GM08714 (cell line): ENCODE results near the gene DDX10.
"Not testable (repeated sequence)": the region's sequence is repeated elsewhere in the genome, so short reads cannot be mapped to it uniquely, and the experiment has no call there.

Source experiments
- H3K4me3 ChIP-seq: fragments of 200-500 bp; sonication (Bioruptor generic); 2 replicates; pipeline ENCODE4 v1.5.1; 2014; ENCODE audit warnings: mild to moderate bottlenecking, low read length, inconsistent platforms
- ZNF274 ChIP-seq: IDR thresholded peaks from 2 replicates; pipeline ENCODE4 v1.6.1; 2012; ENCODE audit warnings: mild to moderate bottlenecking, low read depth, low read length

DDX10 gene

DNA sequence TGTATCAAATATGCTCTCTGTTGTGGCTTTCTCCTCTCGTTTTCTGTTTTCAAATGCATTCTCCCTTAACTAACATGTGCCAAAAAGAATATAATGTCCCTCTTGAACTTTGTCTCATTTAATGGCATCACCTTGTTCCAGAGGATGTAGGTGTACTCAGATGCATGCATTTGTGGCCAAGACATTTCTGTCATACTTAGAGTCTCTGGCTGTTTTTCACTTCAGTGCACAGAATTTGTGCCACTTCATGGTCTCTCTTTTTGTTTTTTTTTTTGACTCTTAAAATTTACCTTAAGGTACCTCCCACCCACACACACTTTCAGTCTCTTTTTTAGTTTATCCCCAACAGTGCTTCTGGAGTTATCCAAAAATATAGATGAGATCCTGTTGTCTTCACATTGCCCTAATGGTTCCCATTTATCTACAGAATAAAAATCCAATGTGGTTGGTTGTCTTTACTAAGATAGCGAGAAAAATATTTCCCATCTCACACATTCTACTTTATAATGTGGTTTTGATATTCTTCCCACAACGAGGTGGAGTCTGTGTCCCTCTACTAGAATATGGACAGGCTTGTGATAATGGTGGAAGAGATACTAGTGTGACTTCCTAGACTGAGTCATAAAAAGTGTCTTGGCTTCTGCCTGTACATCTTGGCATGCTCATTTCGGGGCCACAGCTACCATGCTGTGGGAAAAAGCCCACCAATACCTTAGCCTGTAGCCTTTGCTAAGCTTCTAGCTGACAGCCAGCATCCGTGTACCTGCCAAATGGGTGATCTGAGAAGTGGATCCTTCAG, 125.8 kb downstream of the DDX10 start:
- no peak for TF ChIP-seq ZNF274
- no peak overlapping the region for H3K4me3 ChIP-seq

DNA sequence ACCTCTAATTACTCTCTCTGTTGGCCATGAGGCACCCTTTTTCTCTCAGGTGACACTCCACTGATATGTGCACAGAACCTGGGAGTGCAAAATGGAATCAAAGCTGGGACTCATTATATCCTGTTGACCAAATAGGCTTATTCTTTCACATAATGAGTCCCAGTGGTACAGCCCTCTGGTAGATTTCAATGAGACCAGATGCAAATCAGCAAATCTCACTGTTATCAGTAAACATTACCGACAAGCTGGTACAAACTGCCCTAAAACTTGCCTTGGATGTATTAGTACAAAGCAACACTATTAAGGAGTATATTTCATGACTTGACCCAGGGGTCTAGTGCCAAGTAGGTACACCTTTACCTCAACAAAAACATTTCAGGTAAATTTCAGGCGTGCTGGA, 128.3 kb downstream of the DDX10 start:
- no peak overlapping the region for H3K4me3 ChIP-seq
- TF ChIP-seq ZNF274 = no peak

DNA sequence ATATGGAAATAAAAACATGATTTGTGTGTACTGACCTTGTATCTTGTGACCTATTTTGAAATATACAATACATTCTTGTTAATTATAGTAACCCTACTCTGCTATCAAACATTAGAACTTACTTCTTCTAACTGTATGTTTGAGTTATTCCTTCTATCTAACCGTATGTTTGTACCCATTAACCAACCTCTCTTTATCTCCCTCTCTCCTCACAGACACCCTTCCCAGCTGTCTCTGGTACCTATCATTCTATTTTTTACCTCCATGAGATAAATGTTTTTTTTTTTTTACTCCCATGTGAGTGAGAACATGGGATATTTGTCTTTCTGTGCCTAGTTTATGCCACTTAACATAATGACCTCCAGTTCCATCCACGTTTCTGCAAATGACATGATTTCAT, 128.7 kb downstream of the DDX10 start:
- no peak overlapping the region for H3K4me3 ChIP-seq
- no peak for TF ChIP-seq ZNF274

DNA sequence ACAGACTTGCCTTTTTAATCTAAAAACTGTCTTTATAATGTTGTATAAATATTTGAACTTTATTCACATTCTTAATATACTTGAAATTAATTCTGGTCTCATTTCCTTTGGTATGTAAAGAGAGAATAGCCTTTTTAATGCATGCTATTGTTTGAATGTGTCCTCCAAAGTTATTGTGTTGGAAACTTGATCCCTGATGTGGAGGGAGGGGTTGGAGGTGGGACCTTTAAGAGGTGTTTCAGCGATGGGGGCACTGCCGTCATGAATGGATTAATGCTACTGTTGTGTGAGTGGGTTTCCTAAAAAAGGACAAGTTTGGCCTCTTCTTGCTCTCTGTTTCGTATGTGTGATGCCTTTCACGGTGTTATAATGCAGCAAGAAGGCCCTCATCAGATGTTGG, 131.7 kb downstream of the DDX10 start:
- no peak for TF ChIP-seq ZNF274
- H3K4me3 ChIP-seq = no peak overlapping the region

DNA sequence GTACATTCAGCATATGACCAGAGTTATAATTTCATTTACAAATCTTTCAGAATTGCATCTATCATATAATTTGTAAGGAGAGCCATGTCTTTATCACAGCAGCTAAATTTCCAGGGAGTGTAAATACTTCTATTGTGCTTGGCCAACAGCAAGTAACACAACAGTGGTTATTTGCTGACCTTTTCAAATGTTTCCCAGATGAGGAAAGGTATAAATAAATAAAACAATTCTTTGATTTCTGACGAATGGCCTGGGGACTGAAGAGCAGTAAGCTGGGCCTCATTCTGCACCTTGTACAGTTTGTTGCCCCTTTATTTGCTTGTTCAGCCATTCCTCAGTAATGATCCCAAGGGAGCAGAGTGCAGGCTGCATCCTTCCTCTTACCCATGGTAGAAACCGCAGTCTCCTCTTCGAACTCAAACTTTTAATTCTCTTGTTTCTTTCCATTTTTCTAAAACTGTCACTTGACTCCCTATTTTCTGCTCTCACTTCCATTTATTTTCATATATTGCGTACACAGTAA, 132.8 kb downstream of the DDX10 start:
- H3K4me3 ChIP-seq = no peak overlapping the region
- no peak for TF ChIP-seq ZNF274

DNA sequence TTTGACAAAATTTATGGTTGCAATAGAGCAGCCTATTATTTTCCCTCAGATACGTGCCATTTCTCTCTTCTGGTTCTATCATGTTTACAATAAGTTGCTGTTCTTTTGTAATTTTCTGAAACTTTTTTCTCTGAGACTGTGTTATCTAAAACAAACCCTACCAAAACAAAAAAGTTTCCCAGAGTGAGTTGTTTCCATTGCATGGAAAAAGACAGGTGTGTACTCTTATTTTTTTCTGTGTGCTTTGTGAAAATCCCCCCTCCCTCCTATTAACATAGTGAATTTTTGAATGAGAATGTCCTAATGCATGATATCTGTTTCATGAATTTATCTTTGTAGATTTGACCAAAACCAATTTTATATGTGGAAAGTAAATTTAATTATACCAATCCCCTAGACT, 137.6 kb downstream of the DDX10 start:
- no peak for TF ChIP-seq ZNF274
- H3K4me3 ChIP-seq = no peak overlapping the region

DNA sequence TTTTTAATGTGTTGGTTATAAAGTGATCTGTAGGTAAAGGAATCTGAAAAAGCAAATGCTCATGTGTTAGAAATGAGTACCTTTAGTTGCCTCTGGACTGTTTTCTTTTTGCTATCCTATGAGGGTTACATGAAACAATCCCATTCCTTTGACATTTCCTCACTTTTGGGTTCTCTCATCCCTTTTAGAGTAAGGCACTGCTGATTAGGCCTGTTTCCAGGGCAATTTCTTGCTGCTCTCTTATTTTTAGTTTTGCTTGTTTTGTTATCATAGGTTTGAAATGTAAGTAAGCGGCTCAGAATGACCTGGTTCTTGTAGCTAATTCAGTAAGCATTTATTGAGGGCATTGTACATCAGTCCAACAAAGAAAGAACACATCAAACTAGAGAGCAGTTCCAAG, 138.9 kb downstream of the DDX10 start:
- no peak overlapping the region for H3K4me3 ChIP-seq
- TF ChIP-seq ZNF274 = no peak

DNA sequence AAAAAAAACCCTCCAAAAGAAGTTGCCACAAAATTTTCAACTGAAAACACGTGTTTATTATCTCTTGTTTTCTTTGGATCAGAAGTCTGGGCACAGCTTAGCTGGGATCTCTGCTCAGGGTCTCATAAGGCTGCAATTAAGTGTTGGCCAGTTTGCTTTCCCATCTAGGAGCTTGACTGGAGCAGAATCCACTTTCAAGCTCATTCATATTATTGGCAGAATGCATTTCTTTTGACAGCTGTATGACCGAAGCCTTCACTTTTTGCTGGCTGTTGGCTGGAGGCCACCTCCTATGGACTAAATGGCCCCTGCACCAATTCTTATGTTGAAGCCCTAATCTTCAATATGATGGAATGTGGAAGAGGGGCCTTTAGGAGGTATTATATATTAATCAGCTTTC, 139.6 kb downstream of the DDX10 start:
- TF ChIP-seq ZNF274 = no peak

DNA sequence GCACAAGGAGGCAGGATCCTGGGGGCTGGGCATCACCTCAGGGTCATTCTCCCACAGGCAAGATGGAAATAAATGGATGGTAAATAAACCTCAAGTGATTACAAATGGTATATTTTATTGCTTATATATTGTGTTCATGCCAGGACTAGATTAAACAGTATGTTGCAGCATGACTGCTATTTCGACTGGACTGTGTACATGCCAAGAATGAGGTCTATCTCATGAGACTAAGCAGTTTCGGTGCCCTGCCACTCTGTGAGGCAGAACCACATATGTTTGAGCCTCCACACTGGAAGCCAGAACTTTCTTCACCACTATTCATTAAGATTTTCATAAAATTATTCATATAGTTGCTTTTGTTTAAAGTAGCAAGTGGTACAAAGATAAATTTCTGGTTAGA, 140.2 kb downstream of the DDX10 start:
- H3K4me3 ChIP-seq = no peak overlapping the region
- TF ChIP-seq ZNF274 = no peak

More for the DNA sequence above, 139.6 kb downstream of the DDX10 start:
- no peak overlapping the region for H3K4me3 ChIP-seq

DNA sequence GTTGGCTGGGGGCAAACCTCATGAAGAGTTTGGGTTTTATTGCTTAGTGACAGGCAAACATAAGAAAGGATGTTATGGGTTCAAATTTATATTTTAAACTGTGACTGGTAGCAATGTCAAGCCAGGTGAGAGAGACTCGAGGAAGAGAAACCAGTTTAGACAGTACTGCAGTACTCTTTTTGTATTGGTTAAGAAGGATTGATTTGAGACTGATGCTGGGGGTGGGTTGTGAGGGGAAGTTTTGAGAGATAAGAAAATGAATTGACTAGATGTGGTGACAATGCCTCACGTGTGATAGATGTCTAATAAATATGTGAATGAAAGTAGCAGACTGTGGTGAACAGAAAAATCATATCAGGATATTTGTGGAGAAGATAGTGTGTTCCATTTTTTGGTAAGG, 142.4 kb downstream of the DDX10 start:
- TF ChIP-seq ZNF274 = no peak
- no peak overlapping the region for H3K4me3 ChIP-seq

DNA sequence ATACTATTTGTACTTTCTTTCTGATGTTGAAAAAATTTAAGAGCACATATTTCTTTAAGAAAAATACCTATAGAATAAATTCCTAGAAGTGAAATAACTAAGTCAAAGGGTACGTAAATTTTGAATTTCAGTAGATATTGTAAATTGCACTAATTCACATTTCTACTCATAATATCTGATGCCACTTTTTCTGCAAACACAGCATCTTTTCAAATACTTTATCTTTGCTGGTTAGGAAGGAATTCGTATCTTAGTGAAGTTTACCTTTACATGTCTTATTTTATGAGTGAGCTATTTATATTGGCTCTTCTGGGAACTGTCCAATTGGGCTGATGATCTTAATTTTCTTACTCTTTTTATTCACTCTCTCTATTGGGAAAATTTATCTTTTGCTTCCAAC, 148.2 kb downstream of the DDX10 start:
- no peak overlapping the region for H3K4me3 ChIP-seq
- no peak for TF ChIP-seq ZNF274

DNA sequence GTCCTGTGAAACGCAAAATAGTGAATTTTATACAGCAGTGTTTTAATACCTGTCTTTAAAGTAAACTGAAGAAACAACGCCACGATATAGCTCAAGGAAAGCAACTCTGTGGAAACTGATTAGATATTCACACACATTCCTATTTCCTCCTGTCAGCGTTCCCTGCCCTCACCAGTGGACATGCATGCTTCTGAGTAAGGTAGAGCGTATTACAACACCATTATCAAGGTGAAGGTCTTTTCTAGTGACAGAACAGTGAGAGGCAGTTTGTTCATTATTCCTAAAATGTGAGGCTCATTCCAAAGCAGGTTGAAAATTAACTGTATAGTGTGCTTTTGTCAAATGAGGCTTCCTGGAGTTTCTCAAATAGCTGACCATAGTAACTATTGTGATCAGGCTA, 153.1 kb downstream of the DDX10 start:
- no peak overlapping the region for H3K4me3 ChIP-seq
- TF ChIP-seq ZNF274 = no peak

DNA sequence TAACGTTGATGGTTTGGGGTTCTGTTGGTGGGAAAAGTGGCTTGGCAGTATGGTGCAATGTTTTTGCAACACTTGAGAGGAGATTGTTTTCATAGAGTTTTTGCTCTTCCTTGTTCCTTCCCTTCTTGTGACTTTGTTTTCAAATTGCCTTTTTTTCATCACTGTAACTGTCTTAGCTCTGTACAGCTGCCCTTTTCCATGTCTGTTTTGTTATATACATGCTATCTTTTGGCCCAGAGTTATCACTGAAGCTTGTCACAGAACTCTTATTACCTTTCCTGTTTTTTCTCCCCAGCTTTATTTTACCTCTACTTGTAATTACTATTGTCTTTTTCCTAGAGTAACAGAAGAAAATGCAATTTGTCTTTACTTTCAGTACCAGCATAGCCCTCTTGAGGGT, 154.1 kb downstream of the DDX10 start:
- no peak for TF ChIP-seq ZNF274
- H3K4me3 ChIP-seq = no peak overlapping the region

DNA sequence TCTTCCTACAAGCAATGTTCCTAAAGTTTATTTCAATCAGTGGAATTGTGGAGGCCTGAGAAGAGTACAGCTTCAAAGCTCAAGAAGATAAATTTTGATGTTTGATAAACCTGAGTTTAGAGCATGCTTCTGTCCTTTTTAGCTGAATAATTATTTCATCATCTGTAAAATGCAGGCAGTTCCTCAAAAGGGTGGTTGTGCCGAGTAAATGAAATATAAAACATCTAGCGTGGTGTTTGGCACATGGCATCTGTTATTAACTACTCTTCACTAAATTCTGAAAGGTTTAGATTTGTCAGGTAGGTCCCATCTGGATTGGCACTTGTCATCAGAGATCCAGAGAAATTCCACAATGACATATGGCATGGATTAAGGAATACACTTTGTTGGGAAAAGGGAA, 155.1 kb downstream of the DDX10 start:
- H3K4me3 ChIP-seq = no peak overlapping the region
- no peak for TF ChIP-seq ZNF274

DNA sequence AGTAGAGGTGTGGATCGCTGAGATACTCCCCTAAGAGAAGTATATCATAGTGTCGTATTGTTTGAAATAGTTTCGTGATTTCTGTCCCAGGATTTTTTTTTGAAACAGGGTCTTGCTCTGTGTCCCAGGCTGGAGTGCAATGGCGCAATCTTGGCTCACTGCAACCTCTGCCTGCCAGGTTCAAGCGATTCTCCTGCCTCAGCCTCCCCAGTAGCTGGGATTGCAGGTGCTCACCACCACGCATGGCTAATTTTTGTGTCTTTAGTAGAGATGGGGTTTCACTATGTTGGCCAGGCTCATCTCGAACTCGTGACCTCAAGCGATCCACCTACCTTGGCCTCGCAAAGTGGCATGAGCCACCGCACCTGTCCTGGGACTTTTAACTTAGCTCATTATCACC, 159.1 kb downstream of the DDX10 start:
- H3K4me3 ChIP-seq = not testable (repeated sequence)

DNA sequence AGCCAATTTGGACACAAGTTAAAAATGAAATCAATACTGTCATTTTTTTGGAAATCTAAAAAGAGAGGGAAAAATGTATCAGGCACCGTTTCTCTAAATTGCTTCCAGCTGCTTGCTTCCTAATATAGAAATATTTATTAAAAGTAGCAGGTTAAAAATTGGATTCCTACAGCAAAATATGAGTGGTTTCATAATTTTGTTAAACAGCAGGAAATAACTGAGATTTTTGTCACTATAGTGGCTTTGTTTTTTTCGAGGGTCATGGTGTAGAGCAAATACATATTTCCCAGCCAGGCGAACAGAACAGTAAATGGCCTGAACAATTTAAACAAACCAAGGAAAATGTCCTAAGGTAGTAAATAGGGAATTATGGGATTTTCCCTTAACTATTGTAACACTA, 159.7 kb downstream of the DDX10 start:
- no peak overlapping the region for H3K4me3 ChIP-seq
- no peak for TF ChIP-seq ZNF274
